ENCODE data around the gene MINK1.

GRCh38 chr17:4808378-4808767 is 24.8 kb upstream of the MINK1 start:
- TF ChIP-seq CTCF (IDR thresholded peaks at IDR 0.05) = no peak
- TF ChIP-seq EZH2 (IDR thresholded peaks at IDR 0.05) = no peak
